GM12872 (cell line): Measurements from ENCODE around the gene AKT1S1.

Experiments
- TF ChIP-seq, protein P1 (sequence below): IDR thresholded peaks from 3 replicates; pipeline ENCODE4 v1.5.1; 2011; ENCODE audit warnings: low read depth, mild to moderate bottlenecking, low read length, moderate library complexity; ENCODE audit not compliant: insufficient read depth

Gene AKT1S1

DNA sequence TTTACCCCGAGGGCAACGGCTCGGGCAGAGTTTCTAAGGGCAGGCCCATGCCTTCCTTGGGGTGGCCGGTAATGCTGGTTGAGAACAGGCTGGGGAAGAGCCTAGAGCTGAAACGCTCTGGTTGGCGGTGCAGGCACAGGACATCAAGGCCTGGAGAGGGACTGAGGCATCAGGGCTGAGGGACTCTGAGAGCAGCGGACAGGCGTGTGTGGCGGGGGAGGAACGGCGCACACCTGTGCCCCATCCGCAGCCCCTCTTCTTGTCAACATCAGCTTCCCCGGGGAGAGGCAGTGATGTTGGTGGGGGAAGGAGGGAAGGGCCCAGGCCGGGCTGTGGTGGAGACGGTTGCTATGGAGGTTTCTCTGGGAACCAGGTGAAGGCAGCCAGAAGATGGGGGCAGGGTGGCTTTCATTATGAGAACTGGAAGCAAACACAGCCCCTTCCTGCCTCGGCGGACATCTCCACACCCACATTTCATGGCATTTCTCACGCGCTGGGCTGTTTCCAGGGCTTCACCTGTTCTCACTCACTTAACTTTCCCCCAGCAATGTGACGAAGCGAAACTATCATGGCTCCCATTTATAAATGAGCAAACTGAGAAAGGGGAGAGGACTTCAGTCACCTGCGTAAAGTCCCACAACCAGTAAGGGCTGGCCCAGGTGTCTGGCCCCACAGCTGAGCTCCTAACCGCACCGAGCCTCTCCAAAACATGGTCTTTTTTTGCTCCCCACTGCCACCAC is 43.6 kb upstream of the AKT1S1 start:
- TF ChIP-seq, protein P1, sequence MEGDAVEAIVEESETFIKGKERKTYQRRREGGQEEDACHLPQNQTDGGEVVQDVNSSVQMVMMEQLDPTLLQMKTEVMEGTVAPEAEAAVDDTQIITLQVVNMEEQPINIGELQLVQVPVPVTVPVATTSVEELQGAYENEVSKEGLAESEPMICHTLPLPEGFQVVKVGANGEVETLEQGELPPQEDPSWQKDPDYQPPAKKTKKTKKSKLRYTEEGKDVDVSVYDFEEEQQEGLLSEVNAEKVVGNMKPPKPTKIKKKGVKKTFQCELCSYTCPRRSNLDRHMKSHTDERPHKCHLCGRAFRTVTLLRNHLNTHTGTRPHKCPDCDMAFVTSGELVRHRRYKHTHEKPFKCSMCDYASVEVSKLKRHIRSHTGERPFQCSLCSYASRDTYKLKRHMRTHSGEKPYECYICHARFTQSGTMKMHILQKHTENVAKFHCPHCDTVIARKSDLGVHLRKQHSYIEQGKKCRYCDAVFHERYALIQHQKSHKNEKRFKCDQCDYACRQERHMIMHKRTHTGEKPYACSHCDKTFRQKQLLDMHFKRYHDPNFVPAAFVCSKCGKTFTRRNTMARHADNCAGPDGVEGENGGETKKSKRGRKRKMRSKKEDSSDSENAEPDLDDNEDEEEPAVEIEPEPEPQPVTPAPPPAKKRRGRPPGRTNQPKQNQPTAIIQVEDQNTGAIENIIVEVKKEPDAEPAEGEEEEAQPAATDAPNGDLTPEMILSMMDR = no peak

- TF ChIP-seq, protein P1 = no peak
These were observed 40.9 kb upstream of the AKT1S1 start for GRCh38 chr19:49918089-49918488.

GRCh38 chr19:49916839-49917733 is 39.9 kb upstream of the AKT1S1 start:
- TF ChIP-seq, protein P1 = peak; percentile 25; the same call in 1 of the 3 replicates

- TF ChIP-seq, protein P1 = peak; percentile 53; the same call in 2 of the 3 replicates
These were observed 38.1 kb upstream of the AKT1S1 start for GRCh38 chr19:49915271-49915670.

DNA sequence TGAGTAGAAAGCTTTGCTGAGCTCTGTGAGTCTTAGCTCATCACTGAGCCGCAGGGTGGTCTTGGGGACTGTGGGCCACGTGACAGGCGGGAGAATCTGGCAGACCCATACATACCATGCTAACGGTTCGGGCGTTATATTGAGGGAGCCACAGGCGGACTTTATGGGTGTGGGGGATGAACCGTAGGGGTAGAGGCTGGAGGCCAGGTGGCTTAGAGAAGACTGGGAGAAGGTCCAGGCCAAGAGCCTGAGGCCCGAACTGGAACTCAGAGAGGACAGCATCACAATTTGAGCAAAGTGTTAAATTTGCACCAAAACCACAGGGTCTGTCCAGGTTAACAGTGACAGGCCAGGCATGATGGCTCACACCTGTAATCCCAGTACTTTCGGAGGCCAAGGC is 36.6 kb upstream of the AKT1S1 start:
- TF ChIP-seq, protein P1 = no peak

GRCh38 chr19:49912965-49913685 is 36.0 kb upstream of the AKT1S1 start:
- TF ChIP-seq, protein P1 = peak; percentile 71
